Hypothalamus (tissue), 51 donors: Measurements from ENCODE around the gene JHY.
"Not testable (repeated sequence)": the region's sequence is repeated elsewhere in the genome, so short reads cannot be mapped to it uniquely, and the experiment has no call there.

Experiments
- DNase-seq, 51 donors: peaks; one replicate each; lab custom pipeline; 2025; lab: John Stamatoyannopoulos, UW

Gene JHY

GRCh38 chr11:122882189-122882856, at the start of gene JHY:
TSS of gene JHY (plus strand) at chr11:122882759. CDS start at chr11:122885850, 3,091 bp downstream.
- peak in 1 of 51 donors; percentile 3 for DNase-seq

GRCh38 chr11:122833846-122834464, 48.6 kb upstream of the JHY start:
- DNase-seq = no peak

GRCh38 chr11:122836916-122837315, 45.6 kb upstream of the JHY start:
- DNase-seq = no peak

- DNase-seq = no peak
Measured at GRCh38 chr11:122837528-122838346, 44.8 kb upstream of the JHY start.

- no peak for DNase-seq
Measured at GRCh38 chr11:122843281-122844141, 39.0 kb upstream of the JHY start.

GRCh38 chr11:122847466-122847865, 35.1 kb upstream of the JHY start:
- no peak for DNase-seq

GRCh38 chr11:122848186-122848585, 34.4 kb upstream of the JHY start:
- no peak for DNase-seq

- DNase-seq = no peak
Measured at GRCh38 chr11:122850076-122850631, 32.4 kb upstream of the JHY start.

- DNase-seq = no peak
Measured at GRCh38 chr11:122851366-122851966, 31.1 kb upstream of the JHY start.

- DNase-seq = peak in 1 of 51 donors; percentile 74
Measured at GRCh38 chr11:122852074-122852795, 30.3 kb upstream of the JHY start.

- DNase-seq = no peak
Measured at GRCh38 chr11:122852796-122853160, 29.8 kb upstream of the JHY start.

- DNase-seq = no peak
Measured at GRCh38 chr11:122853261-122853660, 29.3 kb upstream of the JHY start.

GRCh38 chr11:122853971-122854446, 28.6 kb upstream of the JHY start:
- DNase-seq = peak in 14 of 51 donors; percentile 3 to 83 (median 15)

GRCh38 chr11:122861631-122862030, 20.9 kb upstream of the JHY start:
- no peak for DNase-seq

GRCh38 chr11:122862091-122862490, 20.5 kb upstream of the JHY start:
- DNase-seq = no peak

GRCh38 chr11:122863154-122863553, 19.4 kb upstream of the JHY start:
- DNase-seq = not testable (repeated sequence)

GRCh38 chr11:122863704-122864326, 18.7 kb upstream of the JHY start:
- DNase-seq = peak in 14 of 51 donors; percentile 2 to 49 (median 16)

GRCh38 chr11:122864386-122865115, 18.0 kb upstream of the JHY start:
- DNase-seq = no peak
